H9 (cell line): ENCODE results near the gene NDUFB3. TPM values are rescaled to one million over a fixed set of nuclear protein-coding genes. Genes with fewer than 3 reads are reported as not detected.

ENCODE experiments used
- DNase-seq: peaks from one replicate; pipeline ENCODE4 v3.0.0-alpha.2; 2017
- H2AFZ ChIP-seq: one replicate; pipeline ENCODE4 v1.6.1; 2013; ENCODE audit warnings: mild to moderate bottlenecking, low read length, control low read depth, moderate library complexity
- H2AK5ac ChIP-seq: 2 replicates; pipeline ENCODE4 v1.6.1; 2013; ENCODE audit warnings: low read length, control low read depth, mixed read lengths; ENCODE audit not compliant: insufficient read length
- H2BK120ac ChIP-seq: one replicate; pipeline ENCODE4 v1.6.1; 2013; ENCODE audit warnings: low read depth, mild to moderate bottlenecking, low read length, control low read depth, inconsistent platforms; ENCODE audit not compliant: poor library complexity, severe bottlenecking
- H2BK12ac ChIP-seq: 2 replicates; pipeline ENCODE4 v1.6.1; 2013; ENCODE audit warnings: low read length, control low read depth, mixed read lengths, low read depth; ENCODE audit not compliant: insufficient read length
- H2BK15ac ChIP-seq: 2 replicates; pipeline ENCODE4 v1.6.1; 2013; ENCODE audit warnings: low read depth, low read length, control low read depth
- H2BK20ac ChIP-seq: one replicate; pipeline ENCODE4 v1.6.1; 2013; ENCODE audit warnings: low read depth, mild to moderate bottlenecking, low read length, control low read depth, inconsistent platforms; ENCODE audit not compliant: poor library complexity, severe bottlenecking
- H2BK5ac ChIP-seq: 2 replicates; pipeline ENCODE4 v1.6.1; 2013; ENCODE audit warnings: low read length, control low read depth, mixed read lengths; ENCODE audit not compliant: insufficient read length
- H3K14ac ChIP-seq: 2 replicates; pipeline ENCODE4 v1.6.1; 2013; ENCODE audit warnings: low read length, control low read depth; ENCODE audit not compliant: insufficient read depth
- H3K18ac ChIP-seq: 2 replicates; pipeline ENCODE4 v1.6.1; 2013; ENCODE audit warnings: low read depth, mild to moderate bottlenecking, mixed read lengths, low read length, control low read depth; ENCODE audit not compliant: insufficient read length
- H3K23ac ChIP-seq: 2 replicates; pipeline ENCODE4 v1.6.1; 2013; ENCODE audit warnings: low read length, control low read depth, mixed read lengths, low read depth; ENCODE audit not compliant: insufficient read length
- H3K23me2 ChIP-seq: 2 replicates; pipeline ENCODE4 v1.6.1; 2013; ENCODE audit warnings: low read depth, mild to moderate bottlenecking, mixed read lengths, low read length, control low read depth; ENCODE audit not compliant: insufficient read length, poor library complexity, severe bottlenecking
- H3K27ac ChIP-seq: 2 replicates; pipeline ENCODE4 v1.5.1; 2013; ENCODE audit warnings: low read length, control low read depth, mixed read lengths, low read depth; ENCODE audit not compliant: insufficient read length
- H3K27me3 ChIP-seq: 2 replicates; pipeline ENCODE4 v1.6.1; 2013; ENCODE audit warnings: low read length, control low read depth, inconsistent platforms; ENCODE audit not compliant: insufficient read depth
- H3K4ac ChIP-seq: 2 replicates; pipeline ENCODE4 v1.6.1; 2013; ENCODE audit warnings: low read depth, mild to moderate bottlenecking, control low read depth, inconsistent platforms, low read length, moderate library complexity
- H3K4me1 ChIP-seq: 2 replicates; pipeline ENCODE4 v1.6.1; 2013; ENCODE audit warnings: low read length, control low read depth, inconsistent platforms; ENCODE audit not compliant: insufficient read depth
- H3K4me2 ChIP-seq: 2 replicates; pipeline ENCODE4 v1.6.1; 2013; ENCODE audit warnings: low read length, control low read depth, mixed read lengths; ENCODE audit not compliant: insufficient read length, insufficient read depth
- H3K56ac ChIP-seq: 2 replicates; pipeline ENCODE4 v1.6.1; 2013; ENCODE audit warnings: low read depth, mild to moderate bottlenecking, mixed read lengths, low read length, control low read depth; ENCODE audit not compliant: insufficient read length
- H3K79me1 ChIP-seq: 2 replicates; pipeline ENCODE4 v1.6.1; 2013; ENCODE audit warnings: low read depth, mild to moderate bottlenecking, moderate library complexity, low read length, control low read depth, inconsistent platforms; ENCODE audit not compliant: insufficient read depth, poor library complexity, severe bottlenecking
- H3K79me2 ChIP-seq: 2 replicates; pipeline ENCODE4 v1.6.1; 2013; ENCODE audit warnings: low read length, control low read depth, inconsistent platforms; ENCODE audit not compliant: insufficient read depth
- H3K9ac ChIP-seq: 2 replicates; pipeline ENCODE4 v1.6.1; 2013; ENCODE audit warnings: low read length, control low read depth, mixed read lengths; ENCODE audit not compliant: insufficient read length; ENCODE audit errors: extremely low read depth
- H3K9me3 ChIP-seq: one replicate; pipeline ENCODE4 v1.6.1; 2013; ENCODE audit warnings: low read depth, low read length, inconsistent platforms; ENCODE audit not compliant: control insufficient read depth
- H3T11ph ChIP-seq: one replicate; pipeline ENCODE4 v1.6.1; 2013; ENCODE audit warnings: mild to moderate bottlenecking, low read length, control low read depth, inconsistent platforms
- H4K20me1 ChIP-seq: one replicate; pipeline ENCODE4 v1.6.1; 2013; ENCODE audit not compliant: control insufficient read depth, insufficient read length, insufficient read depth
- H4K5ac ChIP-seq: 2 replicates; pipeline ENCODE4 v1.6.1; 2013; ENCODE audit warnings: low read depth, mild to moderate bottlenecking, mixed read lengths, low read length, control low read depth; ENCODE audit not compliant: insufficient read length
- H4K8ac ChIP-seq: replicated peaks from 2 replicates; pipeline ENCODE4 v1.6.1; 2013; ENCODE audit warnings: low read length, control low read depth, mixed read lengths, low read depth; ENCODE audit not compliant: insufficient read length
- H4K91ac ChIP-seq: 2 replicates; pipeline ENCODE4 v1.6.1; 2013; ENCODE audit warnings: low read depth, mild to moderate bottlenecking, moderate library complexity, mixed read lengths, low read length, control low read depth; ENCODE audit not compliant: insufficient read length
- H3K27ac Mint-ChIP-seq, 3 experiments: 2 replicates in 2 of 3; 3 replicates in 1 of 3; pipeline ENCODE4 v1.8.0; 2020 to 2021; ENCODE audit warnings: mixed read lengths in 3 of 3, mild to moderate bottlenecking in 1 of 3, moderate library complexity in 1 of 3
- H3K27me3 Mint-ChIP-seq: 2 replicates; pipeline ENCODE4 v1.8.0; 2021; ENCODE audit warnings: low read depth, mild to moderate bottlenecking, moderate library complexity, mixed read lengths
- H3K36me3 Mint-ChIP-seq, 3 experiments: 2 replicates in 2 of 3; 3 replicates in 1 of 3; pipeline ENCODE4 v1.8.0; 2020 to 2021; ENCODE audit warnings: low read depth in 3 of 3, mixed read lengths in 3 of 3; ENCODE audit not compliant: insufficient read depth in 1 of 3
- H3K4me1 Mint-ChIP-seq, 2 experiments: 2 replicates each; pipeline ENCODE4 v1.8.0; 2020; ENCODE audit warnings: mixed read lengths in 2 of 2
- H3K4me3 Mint-ChIP-seq, 2 experiments: 2 replicates in 1 of 2; 3 replicates in 1 of 2; pipeline ENCODE4 v1.8.0; 2020 to 2021; ENCODE audit warnings: mild to moderate bottlenecking in 2 of 2, mixed read lengths in 2 of 2, moderate library complexity in 1 of 2
- H3K9me3 Mint-ChIP-seq, 2 experiments: 2 replicates in 1 of 2; 3 replicates in 1 of 2; pipeline ENCODE4 v1.8.0; 2020; ENCODE audit warnings: mild to moderate bottlenecking in 2 of 2, mixed read lengths in 2 of 2, moderate library complexity in 1 of 2
- WGBS: extraction: QIAGEN DNeasy Blood & Tissue Kit; methylation state at CpG from one replicate; pipeline ENCODE4 v1.1.7; 2013; ENCODE audit warnings: missing lambda C conversion rate, low lambda C conversion rate, mixed read lengths; ENCODE audit not compliant: insufficient read length; ENCODE audit errors: extremely low coverage; 5-methylcytosine and 5-hydroxymethylcytosine counted together
- total RNA-seq: library from RNA; stranded (reverse); gene quantifications from 2 replicates; pipeline ENCODE4 v1.2.1, GENCODE V29; 2021
- TF ChIP-seq, protein P1 (sequence below): fragments of 200-600 bp; sonication (generic); conservative IDR thresholded peaks from 3 replicates; pipeline ENCODE4 v1.8.0; 2021; ENCODE audit warnings: antibody characterized with exemption, mild to moderate bottlenecking

NDUFB3 gene
- total RNA-seq, 1 experiment from 2014 or later, result 59.6 TPM

DNA sequence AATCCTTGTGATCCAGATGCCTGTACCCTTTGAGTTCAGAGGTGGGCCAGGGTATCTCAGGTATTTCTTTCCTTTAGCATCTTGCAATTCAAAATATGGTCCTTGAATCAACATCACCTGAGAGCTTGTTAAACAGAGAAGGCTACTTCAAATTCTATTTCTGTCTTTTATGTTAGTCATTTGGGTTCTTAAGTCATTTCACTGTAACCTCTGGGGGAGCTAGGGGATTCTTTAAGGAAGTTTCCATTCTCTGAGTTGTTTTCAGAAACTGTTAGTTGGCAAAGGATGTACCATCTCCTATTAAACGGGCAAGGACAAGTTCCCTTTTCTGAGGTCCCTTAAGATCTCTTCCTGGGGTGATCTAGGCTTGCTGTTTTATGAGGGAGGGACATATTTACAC lies 60.7 kb downstream of the NDUFB3 start:
- Histone ChIP-seq H3K79me2 (no peaks in the 10 kb centered on the region), H3K18ac (no peak overlapping the region), H4K8ac (no peak overlapping the region), H3T11ph (no peak overlapping the region), H2BK12ac (no peak overlapping the region), H4K91ac (no peak overlapping the region), H3K56ac (no peak overlapping the region), H2BK20ac (no peak overlapping the region), H3K4me2 (no peak overlapping the region), H2BK120ac (no peak overlapping the region), H2AFZ (no peak overlapping the region), H3K9me3 (no peaks in the 10 kb centered on the region), H3K9ac (no peak overlapping the region), H3K79me1 (no peaks in the 10 kb centered on the region), H3K23ac (no peak overlapping the region), H3K23me2 (no peaks in the 10 kb centered on the region), H4K20me1 (no peaks in the 10 kb centered on the region), H2BK15ac (no peak overlapping the region), H2AK5ac (no peak overlapping the region), H4K5ac (no peak overlapping the region), H2BK5ac (no peak overlapping the region), H3K27ac (no peak overlapping the region), H3K27me3 (no peaks in the 10 kb centered on the region), H3K4me1 (peaks cover 10% of the 10 kb centered on the region), H3K4ac (no peak overlapping the region), H3K14ac (no peak overlapping the region)
- no peak overlapping the region for H3K4me3 Mint-ChIP-seq
- WGBS, result no CpG with 5 or more reads among the region's 1 CpG
- H3K36me3 Mint-ChIP-seq, result peaks cover 2 to 5% (median 2%) of the 10 kb centered on the region in 3 experiments; a peak in 5 of 7 replicates
- no peaks in the 10 kb centered on the region for H3K27me3 Mint-ChIP-seq
- no peaks in the 10 kb centered on the region; a peak in 1 of 5 replicates for H3K9me3 Mint-ChIP-seq
- H3K27ac Mint-ChIP-seq, result no peak overlapping the region
- TF ChIP-seq, protein P1, sequence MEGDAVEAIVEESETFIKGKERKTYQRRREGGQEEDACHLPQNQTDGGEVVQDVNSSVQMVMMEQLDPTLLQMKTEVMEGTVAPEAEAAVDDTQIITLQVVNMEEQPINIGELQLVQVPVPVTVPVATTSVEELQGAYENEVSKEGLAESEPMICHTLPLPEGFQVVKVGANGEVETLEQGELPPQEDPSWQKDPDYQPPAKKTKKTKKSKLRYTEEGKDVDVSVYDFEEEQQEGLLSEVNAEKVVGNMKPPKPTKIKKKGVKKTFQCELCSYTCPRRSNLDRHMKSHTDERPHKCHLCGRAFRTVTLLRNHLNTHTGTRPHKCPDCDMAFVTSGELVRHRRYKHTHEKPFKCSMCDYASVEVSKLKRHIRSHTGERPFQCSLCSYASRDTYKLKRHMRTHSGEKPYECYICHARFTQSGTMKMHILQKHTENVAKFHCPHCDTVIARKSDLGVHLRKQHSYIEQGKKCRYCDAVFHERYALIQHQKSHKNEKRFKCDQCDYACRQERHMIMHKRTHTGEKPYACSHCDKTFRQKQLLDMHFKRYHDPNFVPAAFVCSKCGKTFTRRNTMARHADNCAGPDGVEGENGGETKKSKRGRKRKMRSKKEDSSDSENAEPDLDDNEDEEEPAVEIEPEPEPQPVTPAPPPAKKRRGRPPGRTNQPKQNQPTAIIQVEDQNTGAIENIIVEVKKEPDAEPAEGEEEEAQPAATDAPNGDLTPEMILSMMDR, result no peak
- H3K4me1 Mint-ChIP-seq, result peaks cover 18 to 23% of the 10 kb centered on the region in 2 experiments
- no peak for DNase-seq

Other genes starting within 250 kb of the NDUFB3 start
- gene CLK1, start 207.3 kb upstream of the NDUFB3 start, total RNA-seq, result 46.8 and 49.4 TPM in 2 replicates
- gene PPIL3, start 182.9 kb upstream of the NDUFB3 start, total RNA-seq, result 56.5 and 63.4 TPM in 2 replicates
- 55.4 and 56.5 TPM in 2 replicates for gene NIF3L1, start 182.6 kb upstream of the NDUFB3 start, total RNA-seq
- gene ORC2, start 108.3 kb upstream of the NDUFB3 start, total RNA-seq, result 61.8 and 65.2 TPM in 2 replicates
- gene HYCC2, start 330 bp upstream of the NDUFB3 start, total RNA-seq, result 13.3 and 13.7 TPM in 2 replicates
- 5.7 and 7.6 TPM in 2 replicates for gene CFLAR, start 44.2 kb downstream of the NDUFB3 start, total RNA-seq
- 2.7 and 3.3 TPM in 2 replicates for gene CASP10, start 111.1 kb downstream of the NDUFB3 start, total RNA-seq
- gene CASP8, start 188.5 kb downstream of the NDUFB3 start, total RNA-seq, result 7.8 and 10.0 TPM in 2 replicates